K562 (cell line): ENCODE results near the gene ALDH7A1. TPM values are rescaled to one million over a fixed set of nuclear protein-coding genes. Genes with fewer than 3 reads are reported as not detected.

Source experiments
- ASH1L ChIP-seq: fragments of 450-650 bp; IDR thresholded peaks from 2 replicates; pipeline ENCODE4 v1.6.1; 2018; ENCODE audit warnings: borderline replicate concordance, mild to moderate bottlenecking, low read depth; ENCODE audit not compliant: partially characterized antibody
- ATF1 ChIP-seq, 2 experiments: fragments of 450-650 bp in 1 of 2; IDR thresholded peaks; 2 replicates each; pipeline ENCODE4 v1.6.1; 2016; ENCODE audit warnings: missing compliant biosample characterization in 1 of 2, missing genetic modification characterization in 1 of 2
- CBX2 ChIP-seq: fragments of 200-600 bp; sonication (generic); IDR thresholded peaks from one replicate; pipeline ENCODE4 v1.6.1; 2012; ENCODE audit warnings: mild to moderate bottlenecking, low read length, inconsistent platforms; ENCODE audit not compliant: insufficient read depth, poor library complexity, severe bottlenecking
- FOXK1 ChIP-seq: sonication (generic); formaldehyde crosslinking; IDR thresholded peaks from 2 replicates; pipeline ENCODE4 v1.8.0; 2022; ENCODE audit warnings: missing genetic modification reagents, mild to moderate bottlenecking, borderline replicate concordance
- HNRNPL ChIP-seq: fragments of 200-400 bp; formaldehyde crosslinking; IDR thresholded peaks from 2 replicates; pipeline ENCODE4 v1.6.1; 2017; ENCODE audit warnings: low read depth, mild to moderate bottlenecking, low read length
- ZHX1 ChIP-seq: fragments of 150-350 bp; conservative IDR thresholded peaks from 2 replicates; pipeline ENCODE4 v1.6.1; 2014; ENCODE audit warnings: low read length
- ZNF174 ChIP-seq: fragments of 250-450 bp; sonication (Bioruptor Pico); IDR thresholded peaks from 2 replicates; pipeline ENCODE4 v1.4.0; 2020; ENCODE audit warnings: mild to moderate bottlenecking
- ZNF263 ChIP-seq: sonication (generic); formaldehyde crosslinking; IDR thresholded peaks from 2 replicates; pipeline ENCODE4 v1.8.0; 2022; ENCODE audit warnings: mild to moderate bottlenecking, missing genetic modification reagents, borderline replicate concordance
- ZNF699 ChIP-seq: fragments of 250-450 bp; sonication (Bioruptor Pico); IDR thresholded peaks from 2 replicates; pipeline ENCODE4 v1.8.0; 2021; ENCODE audit warnings: mild to moderate bottlenecking, moderate library complexity; ENCODE audit not compliant: insufficient replicate concordance
- ZSCAN32 ChIP-seq: fragments of 450-650 bp; formaldehyde crosslinking; IDR thresholded peaks from 2 replicates; pipeline ENCODE4 v1.4.0; 2020; ENCODE audit warnings: mild to moderate bottlenecking, moderate library complexity
- polyA plus RNA-seq, 8 experiments: library from polyadenylated mRNA; depleted of rRNA in 4 of 8; stranded (reverse) in 5 of 8; unstranded in 3 of 8; fragments of >200 nt; fragmentation: Nextera tagmentation in 2 of 8; fragmentation: Illumina TruSeq in 1 of 8; extraction: Ambion mirVana in 2 of 8; extraction: Trizol in 1 of 8; gene quantifications; 2 replicates each; pipeline versions ENCODE4 v1.2.1 to v1.2.3, GENCODE V29; 2011 to 2014; ENCODE audit warnings: inconsistent platforms in 1 of 8, missing spikeins in 1 of 8
- total RNA-seq, 7 experiments: library from RNA; depleted of rRNA in 6 of 7; stranded (reverse); fragments of >200 nt in 6 of 7; fragmentation: Illumina TruSeq in 2 of 7; extraction: Trizol in 2 of 7; gene quantifications; 2 replicates each; pipeline versions ENCODE4 v1.2.1 to v1.2.3, GENCODE V29; 2011 to 2021; ENCODE audit warnings: low replicate concordance in 1 of 7
- TF ChIP-seq, protein P1 (sequence below): fragments of 450-650 bp; IDR thresholded peaks from one replicate; pipeline ENCODE4 v1.6.1; 2018; ENCODE audit warnings: mild to moderate bottlenecking, moderate library complexity; ENCODE audit not compliant: partially characterized antibody
- TF ChIP-seq, protein P2 (sequence below): sonication (generic); formaldehyde crosslinking; IDR thresholded peaks from 2 replicates; pipeline ENCODE4 v1.8.1; 2023; ENCODE audit warnings: mild to moderate bottlenecking, missing genetic modification reagents
- TF ChIP-seq, protein P3 (sequence below), 3 experiments: fragments of 200-800 bp in 1 of 3; fragments of 250-450 bp in 1 of 3; fragments of 450-650 bp in 1 of 3; sonication (Bioruptor Pico) in 1 of 3; sonication (Bioruptor generic) in 1 of 3; formaldehyde crosslinking in 1 of 3; IDR thresholded peaks; 2 replicates each; pipeline versions ENCODE4 v1.6.1 to v1.8.0; 2016 to 2022; ENCODE audit warnings: mild to moderate bottlenecking in 2 of 3, missing genetic modification characterization in 2 of 3, missing compliant biosample characterization in 1 of 3, moderate library complexity in 1 of 3
- TF ChIP-seq, protein P4 (sequence below), 3 experiments: IDR thresholded peaks in 2 of 3; conservative IDR thresholded peaks in 1 of 3; 2 replicates each; pipeline ENCODE4 v1.5.1; 2011 to 2012; ENCODE audit warnings: low read length in 3 of 3, mild to moderate bottlenecking in 3 of 3, control low read depth in 2 of 3, improper control_type of control experiment in 1 of 3, inconsistent platforms in 1 of 3, low read depth in 1 of 3, mixed read lengths in 1 of 3, moderate library complexity in 1 of 3; ENCODE audit not compliant: insufficient read depth in 2 of 3

ALDH7A1 gene
- total and polyA plus RNA-seq, 9 of the 15 experiments (the other 6 are each of a cell fraction or from before 2014, with no cell fraction given) = 0.04 to 0.49 TPM; not detected in 7

DNA sequence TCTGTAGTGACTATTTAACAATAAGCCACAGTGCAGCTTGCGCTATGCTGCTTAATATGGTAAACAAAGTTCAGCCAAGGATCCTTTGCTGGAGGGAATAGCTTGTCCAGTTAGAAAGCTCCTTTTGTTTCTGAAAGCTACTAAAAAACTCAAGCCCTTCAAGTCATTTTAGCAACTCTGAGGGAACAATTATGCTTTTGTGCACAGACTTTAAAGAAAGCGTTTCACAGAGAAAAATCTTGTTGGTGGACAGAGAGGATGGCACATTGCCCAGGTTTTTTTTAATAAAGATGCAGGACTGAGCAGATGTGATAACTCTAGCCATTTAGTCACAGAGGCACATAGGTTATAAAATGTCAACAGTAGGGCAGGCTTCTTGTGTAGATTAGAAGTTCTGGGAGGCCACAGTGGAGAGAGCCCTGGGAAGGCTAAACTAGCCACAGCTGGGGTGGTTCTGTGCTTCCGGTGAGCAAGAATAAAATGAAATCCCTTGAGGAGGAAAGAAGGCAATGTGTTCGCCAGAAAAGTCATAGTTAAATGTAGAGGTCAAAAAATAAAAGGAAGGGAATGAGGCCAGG, 63.4 kb downstream of the ALDH7A1 start (continued):
- TF ChIP-seq, protein P1, sequence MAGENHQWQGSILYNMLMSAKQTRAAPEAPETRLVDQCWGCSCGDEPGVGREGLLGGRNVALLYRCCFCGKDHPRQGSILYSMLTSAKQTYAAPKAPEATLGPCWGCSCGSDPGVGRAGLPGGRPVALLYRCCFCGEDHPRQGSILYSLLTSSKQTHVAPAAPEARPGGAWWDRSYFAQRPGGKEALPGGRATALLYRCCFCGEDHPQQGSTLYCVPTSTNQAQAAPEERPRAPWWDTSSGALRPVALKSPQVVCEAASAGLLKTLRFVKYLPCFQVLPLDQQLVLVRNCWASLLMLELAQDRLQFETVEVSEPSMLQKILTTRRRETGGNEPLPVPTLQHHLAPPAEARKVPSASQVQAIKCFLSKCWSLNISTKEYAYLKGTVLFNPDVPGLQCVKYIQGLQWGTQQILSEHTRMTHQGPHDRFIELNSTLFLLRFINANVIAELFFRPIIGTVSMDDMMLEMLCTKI = no peak
- TF ChIP-seq ZSCAN32 (CRISPR knock-in tag) = no peak
- no peak for TF ChIP-seq ZNF699 (CRISPR knock-in tag)
- TF ChIP-seq, protein P2, sequence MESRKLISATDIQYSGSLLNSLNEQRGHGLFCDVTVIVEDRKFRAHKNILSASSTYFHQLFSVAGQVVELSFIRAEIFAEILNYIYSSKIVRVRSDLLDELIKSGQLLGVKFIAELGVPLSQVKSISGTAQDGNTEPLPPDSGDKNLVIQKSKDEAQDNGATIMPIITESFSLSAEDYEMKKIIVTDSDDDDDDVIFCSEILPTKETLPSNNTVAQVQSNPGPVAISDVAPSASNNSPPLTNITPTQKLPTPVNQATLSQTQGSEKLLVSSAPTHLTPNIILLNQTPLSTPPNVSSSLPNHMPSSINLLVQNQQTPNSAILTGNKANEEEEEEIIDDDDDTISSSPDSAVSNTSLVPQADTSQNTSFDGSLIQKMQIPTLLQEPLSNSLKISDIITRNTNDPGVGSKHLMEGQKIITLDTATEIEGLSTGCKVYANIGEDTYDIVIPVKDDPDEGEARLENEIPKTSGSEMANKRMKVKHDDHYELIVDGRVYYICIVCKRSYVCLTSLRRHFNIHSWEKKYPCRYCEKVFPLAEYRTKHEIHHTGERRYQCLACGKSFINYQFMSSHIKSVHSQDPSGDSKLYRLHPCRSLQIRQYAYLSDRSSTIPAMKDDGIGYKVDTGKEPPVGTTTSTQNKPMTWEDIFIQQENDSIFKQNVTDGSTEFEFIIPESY (CRISPR knock-in tag) = 0 out of 2 replicates have a peak, but pooled peaks have one; percentile 21
- TF ChIP-seq ZNF263 (CRISPR knock-in tag) = no peak
- no peak for TF ChIP-seq CBX2
- no peak for TF ChIP-seq HNRNPL
- TF ChIP-seq, protein P3, sequence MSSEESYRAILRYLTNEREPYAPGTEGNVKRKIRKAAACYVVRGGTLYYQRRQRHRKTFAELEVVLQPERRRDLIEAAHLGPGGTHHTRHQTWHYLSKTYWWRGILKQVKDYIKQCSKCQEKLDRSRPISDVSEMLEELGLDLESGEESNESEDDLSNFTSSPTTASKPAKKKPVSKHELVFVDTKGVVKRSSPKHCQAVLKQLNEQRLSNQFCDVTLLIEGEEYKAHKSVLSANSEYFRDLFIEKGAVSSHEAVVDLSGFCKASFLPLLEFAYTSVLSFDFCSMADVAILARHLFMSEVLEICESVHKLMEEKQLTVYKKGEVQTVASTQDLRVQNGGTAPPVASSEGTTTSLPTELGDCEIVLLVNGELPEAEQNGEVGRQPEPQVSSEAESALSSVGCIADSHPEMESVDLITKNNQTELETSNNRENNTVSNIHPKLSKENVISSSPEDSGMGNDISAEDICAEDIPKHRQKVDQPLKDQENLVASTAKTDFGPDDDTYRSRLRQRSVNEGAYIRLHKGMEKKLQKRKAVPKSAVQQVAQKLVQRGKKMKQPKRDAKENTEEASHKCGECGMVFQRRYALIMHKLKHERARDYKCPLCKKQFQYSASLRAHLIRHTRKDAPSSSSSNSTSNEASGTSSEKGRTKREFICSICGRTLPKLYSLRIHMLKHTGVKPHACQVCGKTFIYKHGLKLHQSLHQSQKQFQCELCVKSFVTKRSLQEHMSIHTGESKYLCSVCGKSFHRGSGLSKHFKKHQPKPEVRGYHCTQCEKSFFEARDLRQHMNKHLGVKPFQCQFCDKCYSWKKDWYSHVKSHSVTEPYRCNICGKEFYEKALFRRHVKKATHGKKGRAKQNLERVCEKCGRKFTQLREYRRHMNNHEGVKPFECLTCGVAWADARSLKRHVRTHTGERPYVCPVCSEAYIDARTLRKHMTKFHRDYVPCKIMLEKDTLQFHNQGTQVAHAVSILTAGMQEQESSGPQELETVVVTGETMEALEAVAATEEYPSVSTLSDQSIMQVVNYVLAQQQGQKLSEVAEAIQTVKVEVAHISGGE (CRISPR knock-in tag; IDR thresholded peaks at IDR 0.05) = no peak
- TF ChIP-seq ATF1 (CRISPR knock-in tag; IDR thresholded peaks at IDR 0.05) = no peak
- no peak for TF ChIP-seq ATF1 (tag; IDR thresholded peaks at IDR 0.05)
- no peak for TF ChIP-seq ZNF174 (CRISPR knock-in tag)
- TF ChIP-seq ASH1L = no peak
- no peak for TF ChIP-seq FOXK1
- TF ChIP-seq ZHX1 = no peak
- TF ChIP-seq, protein P4, sequence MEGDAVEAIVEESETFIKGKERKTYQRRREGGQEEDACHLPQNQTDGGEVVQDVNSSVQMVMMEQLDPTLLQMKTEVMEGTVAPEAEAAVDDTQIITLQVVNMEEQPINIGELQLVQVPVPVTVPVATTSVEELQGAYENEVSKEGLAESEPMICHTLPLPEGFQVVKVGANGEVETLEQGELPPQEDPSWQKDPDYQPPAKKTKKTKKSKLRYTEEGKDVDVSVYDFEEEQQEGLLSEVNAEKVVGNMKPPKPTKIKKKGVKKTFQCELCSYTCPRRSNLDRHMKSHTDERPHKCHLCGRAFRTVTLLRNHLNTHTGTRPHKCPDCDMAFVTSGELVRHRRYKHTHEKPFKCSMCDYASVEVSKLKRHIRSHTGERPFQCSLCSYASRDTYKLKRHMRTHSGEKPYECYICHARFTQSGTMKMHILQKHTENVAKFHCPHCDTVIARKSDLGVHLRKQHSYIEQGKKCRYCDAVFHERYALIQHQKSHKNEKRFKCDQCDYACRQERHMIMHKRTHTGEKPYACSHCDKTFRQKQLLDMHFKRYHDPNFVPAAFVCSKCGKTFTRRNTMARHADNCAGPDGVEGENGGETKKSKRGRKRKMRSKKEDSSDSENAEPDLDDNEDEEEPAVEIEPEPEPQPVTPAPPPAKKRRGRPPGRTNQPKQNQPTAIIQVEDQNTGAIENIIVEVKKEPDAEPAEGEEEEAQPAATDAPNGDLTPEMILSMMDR (IDR thresholded peaks at IDR 0.05 in 2 of 3, conservative IDR thresholded peaks at IDR 0.05 in 1 of 3; ENCODE audit: insufficient read depth in 2 of 3, low read depth in 1 of 3, low read length in 3 of 3) = no peak
